GM12875 (cell line): ENCODE results near the gene CD48.

ENCODE experiments used
- H3K4me3 ChIP-seq: one replicate; pipeline ENCODE4 v1.5.1; 2011; ENCODE audit warnings: low read depth, low read length, control low read depth
- CTCF ChIP-seq: IDR thresholded peaks from 2 replicates; pipeline ENCODE4 v1.5.1; 2011; ENCODE audit warnings: low read depth, mild to moderate bottlenecking, control low read depth, inconsistent platforms, low read length, moderate library complexity, borderline replicate concordance; ENCODE audit not compliant: insufficient read depth

Gene CD48

GRCh38 chr1:160638926-160639325 is 72.7 kb downstream of the CD48 start:
- H3K4me3 ChIP-seq = no peak overlapping the region
- no peak for TF ChIP-seq CTCF

GRCh38 chr1:160638540-160638857 is 73.1 kb downstream of the CD48 start:
- no peak for TF ChIP-seq CTCF
- H3K4me3 ChIP-seq = no peak overlapping the region

- no peak for TF ChIP-seq CTCF
- no peak overlapping the region for H3K4me3 ChIP-seq
Measured at GRCh38 chr1:160637821-160638539, 73.6 kb downstream of the CD48 start.

GRCh38 chr1:160637065-160637464 is 74.6 kb downstream of the CD48 start:
- H3K4me3 ChIP-seq = no peak overlapping the region
- no peak for TF ChIP-seq CTCF

- no peak for TF ChIP-seq CTCF
- H3K4me3 ChIP-seq = no peak overlapping the region
Measured at GRCh38 chr1:160636547-160636946, 75.1 kb downstream of the CD48 start.

GRCh38 chr1:160636076-160636475 is 75.5 kb downstream of the CD48 start:
- no peak overlapping the region for H3K4me3 ChIP-seq
- TF ChIP-seq CTCF = no peak
